Left colon (tissue), 2 donors: ENCODE data around the gene EXOC2. TPM values are rescaled to one million over a fixed set of nuclear protein-coding genes. Genes with fewer than 3 reads are reported as not detected.

Experiments used
- total RNA-seq, 2 donors: library from RNA; stranded (reverse); fragmentation: NEBNext Ultra II Directional; extraction: Animal tissue kit (Norgen Biotek cat#: 25700); gene quantifications; one replicate each; pipeline ENCODE4 v1.2.1, GENCODE V29; 2021
- donor health status: DM: no; HTN: no; CAD: no.
- donor health status: DM: yes; HTN: yes; CAD: no.

Gene EXOC2
- total RNA-seq, 2 donors from 2014 or later: 13.9 to 17.6 TPM

Other genes with a start within 250 kb of the EXOC2 start
- under 1 TPM; 0.34 to 0.95 TPM for gene HUS1B, start 36.0 kb downstream of the EXOC2 start, total RNA-seq